Hepatocyte (in vitro differentiated cells): ENCODE measurements around the gene ARCN1. TPM values are rescaled to one million over a fixed set of nuclear protein-coding genes. Genes with fewer than 3 reads are reported as not detected.

Experiments used
- DNase-seq: peaks from one replicate; pipeline ENCODE4 v3.0.0-alpha.2; 2016; ENCODE audit warnings: low spot score
- H2AFZ ChIP-seq: fragments of 200-600 bp; sonication (generic); 2 replicates; pipeline ENCODE4 v1.6.0; 2016; ENCODE audit warnings: antibody characterized with exemption, mild to moderate bottlenecking
- H3K27ac ChIP-seq: fragments of 200-600 bp; sonication (generic); 2 replicates; pipeline ENCODE4 v1.5.1; 2016; ENCODE audit warnings: mild to moderate bottlenecking
- H3K27me3 ChIP-seq: fragments of 200-600 bp; sonication (generic); 2 replicates; pipeline ENCODE4 v1.6.1; 2016
- H3K36me3 ChIP-seq: fragments of 200-600 bp; sonication (generic); replicated peaks from 2 replicates; pipeline ENCODE4 v1.5.1; 2016; ENCODE audit warnings: low read depth; ENCODE audit not compliant: insufficient read depth
- H3K4me1 ChIP-seq: fragments of 200-600 bp; sonication (generic); 2 replicates; pipeline ENCODE4 v1.5.1; 2016; ENCODE audit warnings: mild to moderate bottlenecking, moderate library complexity; ENCODE audit not compliant: insufficient read depth
- H3K4me2 ChIP-seq: fragments of 200-600 bp; sonication (generic); 2 replicates; pipeline ENCODE4 v1.6.0; 2016
- H3K4me3 ChIP-seq: fragments of 200-600 bp; sonication (generic); 2 replicates; pipeline ENCODE4 v1.5.1; 2016; ENCODE audit warnings: mild to moderate bottlenecking
- H3K79me2 ChIP-seq: fragments of 200-600 bp; sonication (generic); 2 replicates; pipeline ENCODE4 v1.6.0; 2017; ENCODE audit warnings: mild to moderate bottlenecking
- H3K9me2 ChIP-seq: fragments of 200-600 bp; sonication (generic); replicated peaks from 2 replicates; pipeline ENCODE4 v1.6.0; 2017; ENCODE audit warnings: mild to moderate bottlenecking; ENCODE audit not compliant: insufficient read depth
- H3K9me3 ChIP-seq: fragments of 200-600 bp; sonication (generic); 2 replicates; pipeline ENCODE4 v1.5.1; 2016; ENCODE audit warnings: low read depth, mild to moderate bottlenecking
- H4K20me1 ChIP-seq: fragments of 200-600 bp; sonication (generic); 2 replicates; pipeline ENCODE4 v1.6.0; 2016; ENCODE audit warnings: mild to moderate bottlenecking; ENCODE audit not compliant: insufficient read depth, poor library complexity, severe bottlenecking
- CTCF ChIP-seq: fragments of 200-600 bp; sonication (generic); IDR thresholded peaks from 2 replicates; pipeline ENCODE4 v1.5.1; 2016; ENCODE audit warnings: antibody characterized with exemption, mild to moderate bottlenecking; ENCODE audit not compliant: poor library complexity
- EZH2 ChIP-seq: fragments of 200-600 bp; sonication (generic); IDR thresholded peaks from 2 replicates; pipeline ENCODE4 v1.6.1; 2016; ENCODE audit warnings: antibody characterized with exemption, mild to moderate bottlenecking, borderline replicate concordance
- EZH2phosphoT487 ChIP-seq: fragments of 200-600 bp; sonication (generic); IDR thresholded peaks from one replicate; pipeline ENCODE4 v1.6.1; 2018; ENCODE audit warnings: antibody characterized with exemption, mild to moderate bottlenecking, low read depth, moderate library complexity; ENCODE audit not compliant: unreplicated experiment, severe bottlenecking
- whole genome bisulfite sequencing: methylation state at CpG from one replicate; pipeline ENCODE4 v1.1.6; 2016; ENCODE audit warnings: low lambda C conversion rate; ENCODE audit errors: missing lambda C conversion rate; 5-methylcytosine and 5-hydroxymethylcytosine counted together
- polyA plus RNA-seq: library from polyadenylated mRNA; unstranded; fragments of >200 nt; fragmentation: Nextera tagmentation; extraction: Ambion mirVana; gene quantifications from 2 replicates; pipeline ENCODE4 v1.2.1, GENCODE V29; 2016
- total RNA-seq: library from RNA; depleted of rRNA; stranded (reverse); fragments of >200 nt; gene quantifications from 2 replicates; pipeline ENCODE4 v1.2.3, GENCODE V29; 2014

The ARCN1 gene
- total and polyA plus RNA-seq, 2 experiments from 2014 or later: 166 to 190 TPM

- WGBS: 91% methylated on average over 3 of the region's 3 CpGs
- Histone ChIP-seq H3K4me3 (no peak overlapping the region), H3K27me3 (no peaks in the 10 kb centered on the region), H2AFZ (no peak overlapping the region), H3K4me1 (no peaks in the 10 kb centered on the region), H3K9me3 (no peaks in the 10 kb centered on the region), H3K4me2 (no peak overlapping the region), H3K36me3 (no peaks in the 10 kb centered on the region), H3K27ac (no peak overlapping the region), H3K79me2 (no peaks in the 10 kb centered on the region), H4K20me1 (no peaks in the 10 kb centered on the region), H3K9me2 (no peaks in the 10 kb centered on the region)
- DNase-seq: no peak
- no peak for TF ChIP-seq EZH2
- no peak for TF ChIP-seq CTCF
- no peak for TF ChIP-seq EZH2phosphoT487
Measured at GRCh38 chr11:118544647-118545010, 27.6 kb upstream of the ARCN1 start.

GRCh38 chr11:118545533-118545932 is 26.7 kb upstream of the ARCN1 start:
- 85% methylated on average over 5 of the region's 5 CpGs for WGBS

DNA sequence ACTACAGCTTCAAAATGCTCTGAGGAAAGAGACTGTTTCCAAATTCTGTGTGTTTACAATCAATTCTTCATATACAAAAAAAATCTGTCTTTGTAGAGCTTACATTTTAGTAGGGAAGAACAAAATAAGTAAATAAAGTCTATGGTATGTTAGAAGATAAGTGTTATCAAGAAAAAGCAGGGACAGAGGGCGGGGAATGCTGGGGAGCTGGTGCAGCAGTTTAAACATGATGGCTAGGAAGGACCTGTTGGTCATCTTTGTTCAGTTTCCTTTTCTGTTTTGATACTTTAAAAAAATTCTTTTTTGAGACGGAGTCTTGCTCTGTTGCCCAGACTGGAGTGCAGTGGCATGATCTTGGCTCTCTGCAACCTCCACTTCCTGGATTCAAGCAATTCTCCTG is 25.1 kb upstream of the ARCN1 start:
- 81% methylated on average over 2 of the region's 2 CpGs for WGBS
- H3K79me2 ChIP-seq: no peaks in the 10 kb centered on the region
- no peak overlapping the region for H3K4me3 ChIP-seq
- no peak overlapping the region for H2AFZ ChIP-seq
- no peak overlapping the region for H3K27ac ChIP-seq
- H3K27me3 ChIP-seq: no peaks in the 10 kb centered on the region
- H4K20me1 ChIP-seq: no peaks in the 10 kb centered on the region
- H3K9me3 ChIP-seq: no peaks in the 10 kb centered on the region
- no peaks in the 10 kb centered on the region for H3K9me2 ChIP-seq
- TF ChIP-seq EZH2phosphoT487 (no peak), CTCF (no peak), EZH2 (no peak)
- no peaks in the 10 kb centered on the region for H3K4me1 ChIP-seq
- no peak for DNase-seq
- H3K36me3 ChIP-seq: no peaks in the 10 kb centered on the region
- no peak overlapping the region for H3K4me2 ChIP-seq

More at GRCh38 chr11:118545533-118545932, 26.7 kb upstream of the ARCN1 start:
- Histone ChIP-seq H3K27ac (no peak overlapping the region), H3K9me3 (no peaks in the 10 kb centered on the region), H4K20me1 (no peaks in the 10 kb centered on the region), H3K4me1 (no peaks in the 10 kb centered on the region), H3K27me3 (no peaks in the 10 kb centered on the region), H3K4me2 (no peak overlapping the region), H3K79me2 (no peaks in the 10 kb centered on the region), H3K36me3 (no peaks in the 10 kb centered on the region), H3K9me2 (no peaks in the 10 kb centered on the region), H2AFZ (no peak overlapping the region), H3K4me3 (no peak overlapping the region)
- no peak for TF ChIP-seq EZH2phosphoT487
- no peak for TF ChIP-seq CTCF
- no peak for TF ChIP-seq EZH2
- DNase-seq: no peak

DNA sequence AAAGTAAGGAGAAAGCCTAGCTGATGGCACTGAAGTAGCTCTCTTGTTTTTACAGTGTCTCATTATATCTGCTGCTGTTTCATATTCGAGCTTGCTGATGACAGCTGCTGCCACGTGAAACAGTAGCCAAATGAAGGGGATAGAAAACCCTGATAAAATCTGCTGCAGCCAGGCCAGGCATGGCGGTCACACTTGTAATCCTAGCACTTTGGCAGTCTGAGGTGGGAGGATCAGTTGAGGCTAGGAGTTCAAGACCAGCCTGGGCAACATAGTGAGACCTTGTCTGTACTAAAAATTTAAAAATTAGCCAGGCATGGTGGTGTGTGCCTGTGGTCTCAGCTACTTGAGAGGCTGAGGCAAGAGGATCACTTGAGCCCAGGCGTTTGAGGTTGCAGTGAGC is 19.9 kb upstream of the ARCN1 start:
- Histone ChIP-seq H3K36me3 (no peaks in the 10 kb centered on the region), H3K79me2 (no peaks in the 10 kb centered on the region), H3K27ac (no peak overlapping the region), H3K9me2 (no peaks in the 10 kb centered on the region), H3K9me3 (no peaks in the 10 kb centered on the region), H3K4me3 (no peak overlapping the region), H3K27me3 (no peaks in the 10 kb centered on the region), H3K4me2 (no peak overlapping the region), H4K20me1 (no peaks in the 10 kb centered on the region), H2AFZ (no peak overlapping the region), H3K4me1 (no peaks in the 10 kb centered on the region)
- TF ChIP-seq CTCF: no peak
- no peak for TF ChIP-seq EZH2phosphoT487
- no peak for TF ChIP-seq EZH2
- DNase-seq: no peak
- 82% methylated on average over 4 of the region's 4 CpGs for whole genome bisulfite sequencing
